Kidney glomerular epithelial cell (primary cell): ENCODE data around the gene ZBTB42.

Source experiments
- DNase-seq: peaks from one replicate; lab custom pipeline; 2025; lab: John Stamatoyannopoulos, UW

Gene ZBTB42

DNA sequence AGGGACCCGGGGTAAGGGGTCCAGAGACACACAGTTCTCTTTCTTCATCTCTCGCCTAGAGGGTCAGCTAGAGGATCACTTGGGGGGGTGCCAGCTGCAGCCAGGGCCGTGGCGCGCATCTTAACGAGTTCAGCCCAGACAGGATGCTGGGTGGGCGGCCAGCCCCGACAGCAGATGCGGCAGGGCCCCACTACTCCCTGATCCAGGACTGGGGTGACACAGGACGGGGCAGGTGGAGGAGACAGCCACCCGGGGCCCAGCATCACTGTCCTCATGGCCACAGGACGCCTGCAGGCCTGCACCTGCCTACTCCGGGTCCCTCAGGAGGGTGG lies 18.1 kb upstream of the ZBTB42 start:
- no peak for DNase-seq

DNA sequence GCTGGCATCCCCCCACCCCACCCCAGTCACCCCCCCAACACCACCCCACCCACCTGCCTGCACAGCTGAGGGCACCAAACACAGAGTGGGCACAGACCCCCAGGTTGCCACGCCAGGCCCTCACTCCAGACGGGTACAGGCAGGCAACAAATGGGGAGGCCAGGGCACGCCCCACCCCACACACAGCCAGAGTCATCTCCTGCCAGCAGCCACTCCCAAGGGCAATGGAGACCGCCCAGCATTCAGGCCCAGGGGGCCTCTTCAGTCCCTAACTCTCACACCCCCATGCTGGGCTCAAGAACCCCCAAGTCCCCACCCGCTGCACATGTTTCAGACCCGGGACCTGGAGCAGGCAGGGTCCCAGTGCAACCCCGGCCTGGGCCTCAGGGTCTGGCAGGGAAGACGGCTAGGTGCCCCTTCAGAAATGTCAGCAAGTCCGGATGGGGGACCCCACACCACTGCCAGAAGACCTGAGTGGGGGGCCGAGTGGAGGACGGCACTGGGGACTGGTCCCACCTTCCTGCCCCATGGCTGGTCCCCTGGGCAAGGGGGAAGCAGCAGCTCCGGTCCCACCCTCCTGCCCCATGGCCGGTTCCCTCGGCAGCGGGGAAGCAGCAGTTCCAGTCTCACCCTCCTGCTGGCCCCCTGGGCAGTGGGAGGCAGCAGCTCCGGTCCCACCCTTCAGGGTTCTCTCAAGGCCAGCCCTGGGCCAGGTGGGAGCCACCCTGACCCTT lies 17.2 kb upstream of the ZBTB42 start:
- no peak for DNase-seq

DNA sequence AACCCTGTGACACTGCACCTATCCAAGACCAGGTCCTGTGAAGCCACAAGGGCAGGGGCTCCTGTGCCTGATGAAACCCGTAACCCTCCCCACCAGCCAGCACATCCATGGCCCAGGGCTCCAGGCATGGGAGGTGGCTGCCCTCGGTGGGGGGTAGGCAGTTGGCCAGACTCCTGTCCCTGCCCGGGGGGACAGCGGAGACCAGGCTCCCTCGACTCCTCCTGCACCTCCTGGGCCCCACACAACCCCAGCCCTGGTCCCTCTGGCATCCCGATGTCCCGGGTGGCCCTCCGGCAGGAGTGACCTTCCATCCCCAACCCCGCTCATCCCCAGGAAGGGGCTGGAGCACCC lies 16.7 kb upstream of the ZBTB42 start:
- DNase-seq: no peak

DNA sequence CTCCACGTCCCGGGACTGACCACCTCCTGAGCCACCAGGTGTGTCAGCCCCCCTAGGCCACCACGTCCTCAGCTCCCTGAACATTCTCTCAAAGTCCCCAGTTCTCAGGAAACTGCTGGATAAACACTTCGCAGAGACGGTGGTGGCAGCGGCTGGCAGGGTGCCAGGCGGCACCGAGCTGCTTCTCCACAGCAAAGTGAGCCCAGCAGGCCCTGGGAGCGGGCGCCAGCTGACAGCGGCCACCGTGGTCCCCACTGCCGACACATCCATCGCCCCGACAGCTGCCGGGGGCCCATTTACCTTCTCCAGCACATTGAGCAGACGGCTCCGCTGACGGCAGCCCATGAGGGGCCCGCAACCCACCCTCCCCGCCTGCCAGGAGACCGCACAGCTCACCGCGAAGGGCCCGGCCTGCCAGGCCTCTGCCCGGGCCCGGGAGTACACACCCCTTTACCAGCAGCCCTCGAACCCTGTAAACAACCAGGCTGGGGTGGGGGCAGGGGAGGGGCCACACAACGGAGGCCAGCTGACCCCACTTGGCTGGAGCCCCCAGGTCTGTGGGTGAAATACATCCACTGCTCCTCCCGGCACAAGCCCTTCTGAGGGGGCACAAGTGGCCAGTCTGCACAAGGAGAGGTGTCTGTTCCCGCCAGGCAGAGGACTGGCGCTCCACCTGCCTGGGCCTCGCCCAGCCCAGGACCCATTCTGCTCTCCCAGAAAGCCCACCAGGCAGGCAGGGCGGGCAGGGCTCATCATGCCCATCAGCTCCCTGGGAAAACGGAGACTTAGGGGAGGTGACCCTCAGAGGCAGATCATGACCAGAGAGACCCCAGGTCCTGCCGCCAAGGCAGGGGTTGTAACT lies 15.8 kb upstream of the ZBTB42 start:
- DNase-seq: no peak

DNA sequence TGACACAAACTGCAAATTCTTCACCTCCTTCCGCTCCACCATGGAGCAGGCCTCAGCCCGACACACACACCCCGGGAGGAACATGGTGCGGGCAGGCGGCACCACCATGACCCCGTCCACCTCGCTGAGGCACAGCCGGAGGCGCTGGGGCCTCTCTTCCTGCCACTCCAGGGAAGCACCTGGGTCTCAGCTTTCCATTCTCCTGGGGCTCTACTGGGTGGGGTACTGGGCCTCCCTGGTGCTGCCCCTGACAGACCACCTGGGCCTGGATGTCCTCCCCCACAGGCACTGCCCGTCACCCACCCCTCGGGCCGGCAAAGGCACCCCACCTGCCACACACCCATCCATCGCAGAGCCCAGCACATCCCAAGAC lies 15.2 kb upstream of the ZBTB42 start:
- DNase-seq: no peak

DNA sequence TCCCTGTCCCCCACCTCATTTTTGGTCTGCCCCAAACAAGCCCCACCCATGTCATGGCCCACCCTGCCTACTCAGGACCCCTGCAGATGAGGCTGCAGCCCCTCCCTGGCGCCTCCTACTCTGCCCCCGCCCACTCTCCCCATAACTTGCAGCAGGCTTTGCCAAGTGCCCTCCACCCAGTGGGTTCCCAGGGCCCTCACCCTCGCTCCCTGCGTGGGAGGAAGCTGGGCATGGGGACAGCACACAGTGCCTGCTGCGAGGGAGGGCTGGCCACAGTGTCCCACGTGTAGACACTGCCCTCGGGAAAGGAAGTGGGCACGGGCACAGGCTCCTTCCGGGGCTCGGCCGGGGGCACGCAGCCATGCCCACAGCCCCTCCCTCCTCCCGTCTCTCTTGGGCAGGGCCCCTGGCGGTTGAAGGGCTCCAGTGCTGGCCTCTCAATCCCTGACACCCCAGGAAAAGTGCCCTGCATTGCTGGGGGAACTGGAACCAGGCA lies 14.8 kb upstream of the ZBTB42 start:
- no peak for DNase-seq

DNA sequence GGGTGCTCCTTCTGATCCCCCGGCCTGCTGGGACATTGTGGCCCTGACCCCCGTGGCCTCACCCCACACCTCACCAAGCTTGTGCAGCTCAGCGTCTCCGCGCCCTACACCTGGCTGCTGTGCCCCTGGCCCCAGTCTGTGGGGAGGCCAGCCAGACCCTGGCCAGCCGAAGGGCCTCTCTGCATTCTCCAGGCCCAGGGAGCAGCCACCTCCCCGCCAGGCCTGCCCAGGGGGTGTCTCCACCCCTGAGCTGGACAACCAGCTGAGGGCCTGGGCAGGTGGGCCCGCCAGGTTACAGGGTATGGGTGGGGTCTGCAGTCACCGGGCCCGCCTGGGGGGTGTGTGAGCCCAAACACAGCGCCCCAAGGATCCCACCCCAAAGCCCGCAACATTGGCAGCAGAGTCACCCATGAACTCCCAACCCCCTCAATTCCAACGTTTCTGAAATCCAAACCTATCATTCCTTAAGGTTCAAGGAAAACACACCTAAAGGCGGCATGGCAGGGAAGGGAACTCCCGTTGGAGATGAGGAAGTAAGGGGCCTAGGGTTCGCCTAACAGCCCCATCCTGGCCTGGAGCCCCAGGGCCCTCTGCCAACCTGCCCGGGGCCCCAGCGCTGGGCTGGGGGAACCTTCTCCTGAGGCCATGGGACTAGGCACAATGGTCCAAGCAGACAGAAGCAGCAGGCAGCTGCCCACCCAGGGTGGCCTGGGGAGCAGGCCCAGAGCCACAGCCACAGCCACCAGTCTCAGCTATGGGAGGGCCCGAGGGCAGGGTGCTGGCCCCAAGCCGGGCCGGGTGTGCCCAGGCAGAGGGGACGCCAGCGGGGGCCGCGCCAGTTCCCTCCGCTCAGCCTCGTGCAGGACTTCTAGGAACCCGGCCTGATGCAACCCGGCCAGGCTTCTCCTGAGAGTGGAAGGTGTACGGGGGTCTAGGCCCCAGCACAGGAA lies 13.9 kb upstream of the ZBTB42 start:
- no peak for DNase-seq

DNA sequence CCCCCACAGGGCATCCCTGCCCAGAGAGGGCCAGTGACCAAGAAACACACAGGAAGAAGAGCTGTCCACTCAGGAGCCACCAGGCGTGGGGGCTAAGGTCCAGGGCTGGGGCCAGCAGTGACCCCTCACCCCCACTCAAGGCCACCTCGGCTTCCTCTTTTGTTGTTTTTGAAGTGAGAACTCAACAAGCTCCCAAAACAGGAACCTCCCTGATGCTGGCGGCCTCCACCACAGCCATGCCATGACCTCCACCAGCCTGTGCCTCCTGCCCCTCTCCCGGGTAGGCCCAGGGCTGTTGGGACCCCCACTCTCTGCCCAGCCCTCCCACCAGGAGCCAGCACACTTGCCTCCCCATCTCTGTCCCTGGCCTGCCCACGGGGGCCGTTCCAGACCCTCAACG lies 13.2 kb upstream of the ZBTB42 start:
- DNase-seq: no peak

DNA sequence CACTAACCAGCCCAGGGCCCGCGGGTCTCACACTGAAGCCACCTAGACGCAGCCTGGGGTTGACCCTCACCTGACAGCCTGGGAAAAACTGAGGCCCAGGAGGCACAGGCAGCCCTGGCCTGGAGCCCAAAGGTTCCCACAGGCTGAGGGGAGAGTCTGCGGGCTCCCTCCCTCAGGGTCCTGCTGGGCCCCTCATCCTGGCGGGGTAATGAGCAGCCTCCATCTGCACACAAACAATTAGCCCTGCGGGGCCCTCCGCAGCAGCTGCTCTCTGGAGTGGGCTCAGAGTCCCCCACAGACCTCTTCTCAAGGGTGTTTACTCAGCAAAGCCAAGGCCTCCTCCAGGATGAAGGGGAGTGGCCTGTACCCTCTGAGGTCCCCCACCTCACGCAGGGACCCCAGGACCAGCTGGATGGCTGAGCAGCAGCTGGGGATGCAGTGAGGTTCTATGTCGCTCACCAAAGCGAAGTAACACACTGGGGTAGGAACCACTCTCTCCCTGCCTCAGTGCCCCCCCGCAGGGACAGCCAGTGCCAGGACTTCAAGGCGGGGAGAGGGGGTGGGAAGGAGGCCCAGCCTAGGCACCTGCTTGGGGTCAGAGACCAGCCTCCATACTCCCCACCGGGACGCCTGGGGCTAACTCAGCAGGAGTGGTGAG lies 12.6 kb upstream of the ZBTB42 start:
- no peak for DNase-seq

DNA sequence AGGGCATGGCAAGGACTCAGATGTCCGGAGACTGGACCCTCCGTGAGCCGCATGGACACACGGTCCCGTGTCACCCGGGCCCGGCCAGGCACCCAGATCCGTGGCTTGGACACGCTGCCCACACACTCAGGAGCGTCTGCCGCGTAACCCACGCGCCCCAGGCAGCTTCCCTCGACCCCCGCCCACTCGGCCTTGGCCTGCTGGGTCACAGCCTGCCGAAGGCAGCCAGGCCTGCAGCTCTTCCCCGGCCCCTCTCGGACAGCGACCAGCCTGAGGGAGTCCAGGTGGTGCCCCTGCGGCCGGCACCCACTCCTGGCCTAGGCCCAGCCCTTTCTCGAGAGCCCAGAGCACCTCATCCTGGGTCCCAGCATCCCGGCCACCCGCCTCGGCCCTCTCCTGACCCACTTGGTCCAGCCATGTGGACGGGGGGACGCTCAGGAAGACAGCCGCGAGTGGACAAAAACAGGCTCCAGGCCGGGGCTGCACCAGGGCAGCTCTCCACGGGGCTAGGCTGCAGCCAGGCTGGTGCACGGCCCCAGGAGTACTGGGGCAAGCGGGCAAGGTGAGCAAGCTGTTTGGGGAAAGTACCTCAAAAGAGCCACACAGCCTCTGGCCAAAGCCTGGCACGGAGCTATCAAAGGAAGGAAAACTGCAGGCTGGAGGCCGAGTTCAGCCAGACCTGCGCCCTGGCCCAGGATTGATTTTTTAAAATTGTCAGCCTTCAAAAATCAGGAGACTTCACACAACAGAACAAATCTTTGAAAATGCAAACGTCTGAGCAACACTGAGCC lies 11.8 kb upstream of the ZBTB42 start:
- DNase-seq: no peak

DNA sequence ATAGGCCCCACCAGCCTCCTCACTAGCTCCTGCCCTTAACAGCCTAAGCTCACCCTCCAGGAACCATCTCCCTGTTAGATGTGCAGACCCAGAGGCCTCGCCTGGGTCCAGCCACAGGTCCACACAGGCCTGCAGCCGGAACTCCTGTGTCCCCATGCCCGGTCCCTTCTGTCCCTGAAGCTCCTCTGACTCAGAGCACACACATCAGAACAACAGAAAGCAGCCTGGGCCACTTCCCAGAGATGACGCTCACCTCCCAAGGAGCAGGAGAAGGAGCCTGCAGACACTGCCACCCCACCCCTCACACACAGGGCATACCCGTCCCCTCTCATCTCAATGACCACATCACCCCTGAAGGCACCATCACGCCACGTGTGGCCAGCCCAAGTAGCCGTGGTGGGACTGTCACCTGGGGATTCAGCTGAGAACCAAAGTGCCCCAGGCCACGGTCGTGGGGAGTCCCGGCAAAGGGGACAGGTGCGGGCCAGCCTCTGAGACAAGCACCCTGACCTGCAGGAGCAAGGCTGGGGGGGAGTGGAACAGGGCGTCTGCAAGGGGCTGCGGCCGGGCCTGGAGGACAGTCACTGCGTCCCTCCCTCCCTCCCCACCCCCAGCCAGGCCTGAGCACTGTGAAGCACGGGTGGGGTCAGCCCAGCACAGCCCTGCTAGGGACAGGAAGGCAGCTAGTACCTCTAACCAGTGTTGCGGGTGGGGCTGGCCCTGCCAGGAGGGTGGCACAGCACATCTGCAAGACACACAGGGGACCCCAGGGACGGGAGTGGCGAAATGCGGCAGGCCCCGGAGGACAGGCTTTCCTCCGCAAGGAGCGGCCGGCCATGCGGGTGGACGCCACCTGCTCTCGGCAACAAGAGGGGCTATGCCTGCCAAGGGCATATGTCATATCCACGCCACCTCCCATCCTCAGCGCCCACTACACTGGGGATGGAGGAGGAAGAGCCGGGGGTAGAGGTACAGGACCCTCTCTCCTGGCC lies 10.9 kb upstream of the ZBTB42 start:
- no peak for DNase-seq

DNA sequence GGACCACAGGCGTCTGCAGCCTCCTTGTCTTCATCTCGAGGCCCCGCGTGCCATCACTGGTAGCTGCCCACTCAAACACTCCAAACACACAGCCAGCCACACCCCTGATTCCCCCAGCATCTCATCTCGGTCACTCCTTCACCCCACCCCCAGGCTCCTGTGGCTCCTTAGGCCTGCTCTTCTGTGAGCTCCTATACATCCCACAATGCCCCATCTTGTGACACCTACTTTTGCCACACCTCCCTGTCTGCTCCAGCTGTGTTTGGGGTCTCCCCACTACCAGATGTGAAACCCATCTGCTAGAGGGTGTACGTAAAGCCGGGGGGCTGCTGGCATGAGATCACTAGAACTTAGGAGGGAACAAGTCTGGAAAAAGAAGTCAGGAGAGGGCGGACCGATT lies 9.5 kb upstream of the ZBTB42 start:
- DNase-seq: no peak

DNA sequence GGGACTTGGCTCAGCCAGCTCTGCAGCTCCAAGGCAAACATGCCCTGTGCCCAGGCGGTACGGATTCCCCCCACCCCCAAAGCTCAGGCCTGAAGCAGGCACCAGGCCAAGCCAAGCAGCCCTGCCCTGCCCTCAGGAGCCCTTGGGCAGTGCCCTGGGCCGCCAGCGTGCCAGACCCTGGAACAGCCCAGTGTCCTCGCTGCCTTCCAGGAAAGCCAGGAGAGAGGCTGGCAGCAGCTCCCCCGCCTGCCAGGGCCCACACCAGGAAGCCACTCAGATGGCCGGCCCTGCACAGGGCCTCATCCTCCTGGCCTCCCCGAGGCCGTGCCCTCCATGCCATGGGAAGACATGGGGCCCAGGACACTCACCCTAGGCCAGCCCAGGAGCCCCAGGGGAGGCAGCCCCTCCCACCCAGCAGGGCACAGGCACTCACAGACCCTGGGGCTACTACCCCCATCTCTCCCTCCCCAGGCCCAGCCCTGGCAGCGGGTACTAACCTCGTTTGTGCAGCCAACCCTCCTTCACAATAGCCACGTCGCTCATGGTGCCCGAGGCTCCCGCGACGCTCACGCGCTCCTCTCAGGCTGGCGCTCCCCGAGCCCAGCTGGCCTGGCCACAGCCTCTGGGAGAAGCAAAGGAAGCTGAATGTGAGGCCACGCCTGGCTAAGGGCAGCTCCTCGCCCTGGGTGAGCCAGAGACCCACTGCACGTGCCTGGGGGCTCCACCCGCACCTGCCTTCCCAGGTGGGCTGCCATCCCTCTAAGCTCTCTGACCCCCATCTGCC lies 8.6 kb upstream of the ZBTB42 start:
- no peak for DNase-seq

DNA sequence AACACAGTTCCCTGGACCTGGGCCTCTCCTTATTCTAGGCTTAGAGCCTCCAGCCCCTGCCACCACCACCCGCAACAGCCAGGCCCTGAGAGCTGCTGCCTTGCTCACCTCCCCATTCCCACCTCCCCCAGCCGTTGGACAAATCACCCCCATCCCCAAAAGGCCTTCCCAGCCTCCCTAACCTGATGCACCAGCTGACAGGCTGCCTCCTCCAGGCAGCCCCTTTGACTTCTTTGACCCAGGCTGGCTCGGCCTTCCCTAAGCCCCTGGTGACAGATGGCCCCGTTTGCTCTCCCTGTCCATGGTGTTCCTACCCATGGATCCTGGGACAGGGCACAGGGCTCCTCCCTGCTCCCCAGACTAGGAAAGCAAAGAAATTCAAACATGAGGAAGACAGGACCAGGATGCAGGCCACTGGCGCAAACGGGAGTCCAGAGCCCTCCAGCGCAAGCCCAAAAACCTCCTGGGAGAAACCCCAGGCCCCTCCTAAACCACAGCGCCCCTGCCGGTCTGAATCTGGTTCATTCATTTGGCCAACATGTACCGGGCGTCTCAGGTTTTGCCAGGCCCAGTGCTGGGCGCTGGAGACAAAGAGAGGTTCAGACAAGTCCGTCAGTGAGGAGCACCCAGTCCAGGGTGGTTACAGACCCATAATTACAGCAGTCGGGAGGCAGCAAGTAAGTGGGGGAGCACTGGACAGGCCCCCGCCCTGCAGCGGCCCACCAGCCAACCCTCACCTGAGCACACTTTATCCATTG lies 7.8 kb upstream of the ZBTB42 start:
- DNase-seq: no peak

DNA sequence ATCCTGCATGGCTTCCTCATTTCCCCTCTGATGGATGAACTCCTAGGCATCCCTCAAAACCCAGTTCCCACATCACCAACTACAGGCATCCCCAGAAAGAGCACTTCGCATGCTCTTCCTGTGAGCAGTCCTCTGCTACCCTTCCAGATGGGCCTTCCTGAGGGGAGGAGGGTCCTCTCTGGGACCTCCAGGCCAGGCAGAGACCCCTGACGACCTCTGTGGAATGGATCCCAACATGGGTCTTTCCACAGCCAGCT lies 7.3 kb upstream of the ZBTB42 start:
- DNase-seq: no peak

DNA sequence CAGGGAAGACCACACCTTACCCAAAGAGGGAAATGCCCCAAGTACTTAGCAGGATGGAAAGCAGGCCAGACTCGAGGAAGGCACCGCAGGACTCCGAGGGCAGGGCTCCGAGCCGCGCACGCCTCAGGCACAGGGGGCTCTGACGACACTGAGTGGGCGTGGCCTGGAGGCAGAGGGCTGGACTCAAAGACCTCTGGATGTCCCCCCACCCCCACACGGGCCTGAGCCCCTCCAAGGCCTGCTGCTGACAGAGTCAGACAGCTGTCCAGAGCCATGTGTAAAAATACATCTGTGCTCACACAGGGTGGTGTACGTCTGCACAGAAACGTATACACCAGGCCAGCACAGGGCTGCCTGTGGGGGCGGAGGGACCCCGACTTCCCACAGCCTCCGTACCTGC lies 6.8 kb upstream of the ZBTB42 start:
- DNase-seq: no peak

DNA sequence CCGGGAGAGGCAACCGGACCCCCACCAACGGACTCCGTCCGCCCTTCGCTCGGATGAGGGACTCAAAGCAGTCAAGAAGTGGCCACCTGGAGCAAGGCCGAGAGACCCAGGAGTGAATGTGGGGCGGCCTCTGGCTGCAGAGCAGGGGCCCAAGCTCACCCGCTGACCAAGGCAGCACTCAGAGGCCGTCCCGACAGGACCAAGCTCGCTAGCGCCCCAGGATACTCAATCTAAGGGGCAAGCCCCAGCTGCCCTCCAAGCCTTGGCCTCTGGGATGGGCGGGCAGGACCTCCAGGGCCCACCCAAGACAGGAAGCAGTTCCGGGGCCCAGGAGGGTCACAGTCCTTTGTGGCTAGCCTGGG lies 6.3 kb upstream of the ZBTB42 start:
- no peak for DNase-seq

DNA sequence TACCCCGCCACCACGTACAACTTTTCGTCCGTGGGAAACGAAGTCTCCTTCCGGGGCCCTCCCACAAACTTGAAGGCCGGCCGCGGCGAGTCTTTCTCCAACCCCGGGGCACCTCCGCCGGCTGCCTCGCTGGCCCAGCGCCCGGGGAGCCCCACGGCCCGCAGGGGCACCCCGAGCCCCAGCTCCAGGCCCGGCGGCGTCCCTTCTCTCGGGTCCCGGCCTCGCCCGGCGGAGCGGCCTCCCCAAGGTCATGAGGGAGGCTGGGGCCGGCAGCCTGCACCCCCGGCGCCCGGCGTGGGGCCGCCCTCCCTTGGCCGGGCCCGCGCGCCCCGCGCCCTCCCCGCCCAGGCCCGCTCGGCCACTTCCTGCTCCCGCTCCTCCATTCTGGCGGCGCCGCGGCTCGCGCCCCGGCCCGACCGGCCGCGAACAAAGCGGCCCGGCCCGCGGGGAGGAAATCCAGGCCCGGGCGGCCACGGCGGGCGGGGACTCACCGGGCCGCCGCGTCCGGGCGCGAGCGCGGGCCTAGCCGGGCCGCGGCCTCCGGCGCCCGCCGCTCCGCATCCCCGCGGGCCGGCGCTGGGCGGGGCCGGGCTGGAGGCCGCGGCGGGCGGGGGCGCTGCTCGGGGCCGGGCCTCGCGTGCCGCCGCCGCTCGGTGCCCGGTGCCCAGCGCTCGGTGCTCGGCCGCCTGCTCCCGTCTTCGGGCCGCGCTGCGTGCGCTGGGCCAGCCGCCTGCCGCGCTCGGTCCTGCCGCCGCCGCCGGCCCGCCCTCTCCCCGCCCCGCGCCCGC lies 5.7 kb upstream of the ZBTB42 start, which contains the start of gene AKT1:
Gene AKT1, minus strand, starts transcription at position 756 of the 788 bp plus-strand sequence. CDS start 3,105 bp downstream, outside the sequence.
- DNase-seq: no peak
